Panc1 (cell line): ENCODE data around the gene CAPN3. TPM values are rescaled to one million over a fixed set of nuclear protein-coding genes. Genes with fewer than 3 reads are reported as not detected.

Experiments used
- total RNA-seq: library from RNA; stranded (reverse); gene quantifications from one replicate; pipeline ENCODE4 v1.2.1, GENCODE V29; 2021; ENCODE audit not compliant: unreplicated experiment

Gene CAPN3
- total RNA-seq, 1 experiment from 2014 or later: 0.31 TPM

Other genes with a start within 250 kb of the CAPN3 start
- not detected for gene PLA2G4F, start 202.9 kb upstream of the CAPN3 start, total RNA-seq
- 55.2 TPM for gene VPS39, start 151.2 kb upstream of the CAPN3 start, total RNA-seq
- 21.1 TPM for gene GANC, start 86.3 kb upstream of the CAPN3 start, total RNA-seq
- gene TMEM87A, start 86.1 kb upstream of the CAPN3 start, total RNA-seq: 49.6 TPM
- gene ZNF106, start 131.6 kb downstream of the CAPN3 start, total RNA-seq: 64.3 TPM
- 48.9 TPM for gene SNAP23, start 136.1 kb downstream of the CAPN3 start, total RNA-seq
- 39.2 TPM for gene LRRC57, start 189.3 kb downstream of the CAPN3 start, total RNA-seq
- 42.4 TPM for gene HAUS2, start 189.3 kb downstream of the CAPN3 start, total RNA-seq
- 13.4 TPM for gene STARD9, start 216.1 kb downstream of the CAPN3 start, total RNA-seq